ENCODE measurements around the gene GH1.

Gene GH1

GRCh38 chr17:63954402-63955063, 35.9 kb upstream of the GH1 start:
- TF ChIP-seq CTCF (IDR thresholded peaks at IDR 0.05), result no peak
- no peaks in the 10 kb centered on the region for H3K36me3 ChIP-seq
- no peak overlapping the region for H3K27ac ChIP-seq
- no peak overlapping the region for H3K4me3 ChIP-seq
- intact Hi-C loops (cut with DNase I; ENCODE audit: low total_unique reads), result no loop called here
- no peak for DNase-seq
- H3K27me3 ChIP-seq, result peaks cover 0 to 31% of the 10 kb centered on the region in 2 donors
- no peaks in the 10 kb centered on the region for H3K4me1 ChIP-seq
- H3K9me3 ChIP-seq, result no peaks in the 10 kb centered on the region

- DNase-seq, result no peak
Observed at GRCh38 chr17:63950940-63951907, 32.6 kb upstream of the GH1 start.

GRCh38 chr17:63949576-63950250, 31.1 kb upstream of the GH1 start:
- intact Hi-C loops (cut with DNase I; ENCODE audit: low total_unique reads), result no loop called here
- Histone ChIP-seq H3K36me3 (no peaks in the 10 kb centered on the region), H3K4me3 (no peak overlapping the region), H3K27me3 (peaks cover 0 to 58% of the 10 kb centered on the region in 2 donors), H3K9me3 (no peaks in the 10 kb centered on the region), H3K4me1 (peaks cover 0 to 2% (median 0%) of the 10 kb centered on the region in 4 donors), H3K27ac (no peak overlapping the region)
- no peak for TF ChIP-seq CTCF (IDR thresholded peaks at IDR 0.05)
- no peak for DNase-seq

More at GRCh38 chr17:63950940-63951907, 32.6 kb upstream of the GH1 start:
- intact Hi-C loops (cut with DNase I; ENCODE audit: low total_unique reads), result no loop called here
- no peaks in the 10 kb centered on the region for H3K9me3 ChIP-seq
- H3K27ac ChIP-seq, result no peak overlapping the region
- TF ChIP-seq CTCF (IDR thresholded peaks at IDR 0.05), result no peak
- H3K36me3 ChIP-seq, result no peaks in the 10 kb centered on the region
- H3K4me1 ChIP-seq, result peaks cover 0 to 2% (median 0%) of the 10 kb centered on the region in 4 donors
- peaks cover 0 to 56% of the 10 kb centered on the region in 2 donors for H3K27me3 ChIP-seq
- no peak overlapping the region for H3K4me3 ChIP-seq

GRCh38 chr17:63948521-63948920, 29.9 kb upstream of the GH1 start:
- Histone ChIP-seq H3K36me3 (no peaks in the 10 kb centered on the region), H3K27ac (no peak overlapping the region), H3K9me3 (no peaks in the 10 kb centered on the region), H3K27me3 (peaks cover 0 to 55% of the 10 kb centered on the region in 2 donors), H3K4me3 (no peak overlapping the region), H3K4me1 (peaks cover 0 to 2% (median 0%) of the 10 kb centered on the region in 4 donors)
- TF ChIP-seq CTCF (IDR thresholded peaks at IDR 0.05), result no peak
- intact Hi-C loops (cut with DNase I; ENCODE audit: low total_unique reads), result no loop called here
- no peak for DNase-seq

- DNase-seq, result no peak
Observed at GRCh38 chr17:63947711-63948330, 29.2 kb upstream of the GH1 start.

More at GRCh38 chr17:63947711-63948330, 29.2 kb upstream of the GH1 start:
- no peaks in the 10 kb centered on the region for H3K36me3 ChIP-seq
- H3K4me1 ChIP-seq, result peaks cover 0 to 2% (median 0%) of the 10 kb centered on the region in 4 donors
- TF ChIP-seq CTCF (IDR thresholded peaks at IDR 0.05), result no peak
- H3K27ac ChIP-seq, result no peak overlapping the region
- no peak overlapping the region for H3K4me3 ChIP-seq
- H3K9me3 ChIP-seq, result no peaks in the 10 kb centered on the region
- intact Hi-C loops (cut with DNase I; ENCODE audit: low total_unique reads), result no loop called here
- peaks cover 0 to 52% of the 10 kb centered on the region in 2 donors for H3K27me3 ChIP-seq
